SU-DHL-6 (cell line): ENCODE data around the gene ATG16L1.

Source experiments
- CTCF ChIP-seq: fragments of 200-600 bp; sonication (generic); IDR thresholded peaks from one replicate; pipeline ENCODE4 v1.5.1; 2017; ENCODE audit warnings: antibody characterized with exemption, mild to moderate bottlenecking, low read length, moderate library complexity; ENCODE audit not compliant: insufficient read depth, poor library complexity, severe bottlenecking
- EZH2phosphoT487 ChIP-seq: fragments of 200-600 bp; sonication (generic), shearing (Covaris generic); conservative IDR thresholded peaks from 2 replicates; pipeline ENCODE4 v1.6.1; 2018; ENCODE audit warnings: mild to moderate bottlenecking, antibody characterized with exemption, low read length, moderate library complexity, mixed read lengths

- no peak for TF ChIP-seq CTCF
- TF ChIP-seq EZH2phosphoT487: no peak
These were observed 13.2 kb downstream of the ATG16L1 start for GRCh38 chr2:233264667-233265066.
